Activated naive CD4-positive, alpha-beta T cell treated with anti-CD3 and anti-CD28 coated beads, Interleukin-2, amount 50 U/mL, for 72 hours (primary cell): ENCODE measurements around the gene VTI1A. TPM values are rescaled to one million over a fixed set of nuclear protein-coding genes. Genes with fewer than 3 reads are reported as not detected.

Experiments used
- ATAC-seq, 2 donors: fragments of 150-1000 bp; cut with Tn5 transposase; 2 replicates each; pipeline ENCODE4 v1.10.0; 2021; ENCODE audit warnings: mild to moderate bottlenecking in 2 of 2, moderate library complexity in 2 of 2
- DNase-seq, 2 donors: peaks; one replicate each; pipeline ENCODE4 v3.0.0; 2021 to 2022; ENCODE audit warnings: low spot score in 2 of 2
- H3K27ac Mint-ChIP-seq, 2 donors: one replicate each; pipeline ENCODE4 v1.8.0; 2022; ENCODE audit warnings: mild to moderate bottlenecking in 2 of 2, mixed read lengths in 2 of 2
- H3K36me3 Mint-ChIP-seq, 2 donors: one replicate each; pipeline ENCODE4 v1.8.0; 2022; ENCODE audit warnings: mixed read lengths in 2 of 2
- H3K9me3 Mint-ChIP-seq, 2 donors: one replicate each; pipeline ENCODE4 v1.8.0; 2022; ENCODE audit warnings: mixed read lengths in 2 of 2
- total RNA-seq, 2 donors: library from RNA; stranded (reverse); gene quantifications; one replicate each; pipeline ENCODE4 v1.2.3, GENCODE V29; 2022

VTI1A gene
- total RNA-seq, 2 donors from 2014 or later, result 39.7 to 40.8 TPM

DNA sequence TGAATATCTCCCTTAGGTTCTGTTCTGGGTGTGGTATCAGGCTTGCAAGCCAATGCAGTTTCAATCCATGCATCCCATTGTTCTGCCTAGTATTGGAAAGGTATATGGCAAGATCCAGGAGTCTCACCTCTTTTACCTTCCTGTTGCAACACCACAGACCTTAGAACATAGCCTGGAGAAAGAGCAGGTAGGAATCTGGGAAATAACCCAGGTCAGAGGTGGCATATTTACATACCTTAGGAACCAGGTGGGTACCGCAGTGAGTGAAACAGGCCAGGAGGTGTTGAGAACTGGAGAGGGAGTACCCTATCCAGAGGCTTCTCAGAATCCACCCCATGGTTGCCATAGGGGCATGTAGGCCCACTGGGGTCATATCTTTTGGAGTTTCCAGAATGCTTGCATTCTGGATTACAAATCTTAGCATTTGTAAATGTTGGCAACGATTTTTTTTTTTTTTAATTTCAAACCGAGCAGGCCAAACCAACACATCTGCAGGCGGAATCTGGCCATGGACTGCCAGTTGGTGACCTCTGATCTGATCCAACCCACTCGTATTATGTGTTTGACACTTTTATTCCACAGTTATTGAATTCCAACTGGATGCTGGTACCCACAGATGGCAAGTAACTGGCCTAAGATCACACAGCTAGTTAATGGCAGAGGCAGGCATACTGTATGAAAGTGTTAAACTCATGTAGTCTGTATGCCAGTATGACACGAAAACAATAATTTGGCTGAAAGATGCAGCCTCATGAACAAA lies 322.8 kb downstream of the VTI1A start:
- Mint-ChIP-seq H3K27ac (no peak overlapping the region), H3K9me3 (peaks cover 0 to 3% of the 10 kb centered on the region in 2 donors)

DNA sequence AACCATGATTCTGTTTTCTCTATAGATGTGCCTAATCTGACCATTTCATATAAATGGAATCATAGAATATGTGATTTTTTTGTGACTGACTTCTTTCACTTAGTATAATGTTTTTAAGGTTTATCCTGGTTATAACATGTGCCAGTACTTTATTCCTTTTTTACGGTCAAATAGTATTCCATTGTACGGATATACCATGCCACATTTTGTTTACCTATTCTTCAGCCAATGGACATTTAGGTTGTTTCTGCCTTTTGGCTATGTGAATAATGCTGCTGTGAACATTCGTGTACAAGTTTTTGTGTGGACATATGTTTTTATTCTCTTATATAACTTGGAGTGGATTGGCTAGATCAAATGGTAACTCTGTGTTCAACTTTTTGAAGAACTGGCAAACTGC lies 324.7 kb downstream of the VTI1A start:
- no peak overlapping the region for H3K27ac Mint-ChIP-seq
- ATAC-seq (no peak), DNase-seq (no peak)
- H3K36me3 Mint-ChIP-seq, result peaks cover 6 to 7% of the 10 kb centered on the region in 2 donors
- peaks cover 0 to 3% of the 10 kb centered on the region in 2 donors for H3K9me3 Mint-ChIP-seq

More for the DNA sequence above, 322.8 kb downstream of the VTI1A start:
- DNase-seq, result no peak
- peaks cover 6 to 7% of the 10 kb centered on the region in 2 donors for H3K36me3 Mint-ChIP-seq
- no peak for ATAC-seq

DNA sequence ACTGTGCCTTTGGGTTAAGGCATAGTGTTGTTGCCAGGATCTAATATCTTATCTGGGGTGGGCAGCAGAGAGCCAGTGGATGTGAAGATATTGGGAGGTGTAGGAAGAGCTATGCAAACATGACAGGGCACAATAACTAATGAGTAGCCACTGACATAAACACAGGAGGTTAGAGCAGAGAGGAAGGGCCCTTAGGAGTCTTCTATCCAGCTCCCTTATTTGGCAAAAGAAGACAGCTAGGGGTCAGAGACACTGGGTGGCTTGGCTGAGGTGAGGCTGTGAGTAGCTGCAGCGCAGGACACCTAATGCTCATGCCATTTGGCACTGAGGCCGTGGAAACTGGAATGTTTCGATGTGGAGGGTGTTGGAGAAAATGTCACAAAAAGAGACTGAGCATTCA lies 326.8 kb downstream of the VTI1A start:
- peaks cover 6 to 7% of the 10 kb centered on the region in 2 donors for H3K36me3 Mint-ChIP-seq
- H3K27ac Mint-ChIP-seq, result no peak overlapping the region
- no peak for ATAC-seq
- DNase-seq, result no peak
- peaks cover 0 to 3% of the 10 kb centered on the region in 2 donors for H3K9me3 Mint-ChIP-seq

DNA sequence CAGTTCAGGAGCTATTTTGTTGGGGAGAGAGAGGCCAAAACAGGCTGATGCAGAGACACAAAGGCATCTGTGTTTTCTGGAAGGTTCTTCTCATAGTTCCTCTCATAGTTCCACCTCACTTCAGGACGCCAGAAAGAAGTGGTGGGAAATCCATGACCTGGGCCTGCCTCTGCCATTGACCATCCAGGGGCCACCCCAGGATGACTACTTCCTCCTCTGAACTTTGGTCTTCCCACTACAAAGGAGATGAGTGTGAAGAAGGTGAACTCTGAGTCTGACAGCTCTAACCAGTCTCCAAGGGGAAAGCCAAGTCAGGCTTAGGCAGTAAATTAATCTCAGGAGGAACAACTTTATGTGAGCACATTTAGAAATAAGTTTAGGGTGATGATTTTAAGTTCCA lies 327.2 kb downstream of the VTI1A start:
- ATAC-seq, result peak in 1 of 2 donors; percentile 60
- Mint-ChIP-seq H3K27ac (no peak overlapping the region), H3K36me3 (peaks cover 6 to 7% of the 10 kb centered on the region in 2 donors), H3K9me3 (peaks cover 0 to 3% of the 10 kb centered on the region in 2 donors)
- DNase-seq, result no peak

DNA sequence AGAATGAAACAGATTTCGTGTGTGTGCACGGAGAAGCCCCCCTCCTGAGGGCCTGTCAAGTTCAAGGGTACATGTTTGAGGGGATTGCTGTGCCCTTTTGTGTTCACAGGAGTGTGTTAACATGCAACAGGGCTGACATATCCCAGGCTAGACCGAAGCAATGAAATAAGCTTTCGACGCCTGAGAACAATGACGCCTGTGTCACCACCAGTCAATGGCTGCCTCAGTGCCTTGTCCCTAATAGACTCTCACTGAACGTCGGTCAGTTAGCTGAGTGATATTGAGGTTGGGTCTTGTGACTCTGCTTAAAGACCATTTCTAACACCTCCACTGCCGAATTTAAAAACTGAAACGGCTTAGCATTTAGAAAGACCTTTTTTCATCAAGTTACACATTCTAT lies 327.8 kb downstream of the VTI1A start:
- no peak for DNase-seq
- H3K9me3 Mint-ChIP-seq, result peaks cover 0 to 3% of the 10 kb centered on the region in 2 donors
- H3K36me3 Mint-ChIP-seq, result peaks cover 6 to 7% of the 10 kb centered on the region in 2 donors
- H3K27ac Mint-ChIP-seq, result no peak overlapping the region
- no peak for ATAC-seq

DNA sequence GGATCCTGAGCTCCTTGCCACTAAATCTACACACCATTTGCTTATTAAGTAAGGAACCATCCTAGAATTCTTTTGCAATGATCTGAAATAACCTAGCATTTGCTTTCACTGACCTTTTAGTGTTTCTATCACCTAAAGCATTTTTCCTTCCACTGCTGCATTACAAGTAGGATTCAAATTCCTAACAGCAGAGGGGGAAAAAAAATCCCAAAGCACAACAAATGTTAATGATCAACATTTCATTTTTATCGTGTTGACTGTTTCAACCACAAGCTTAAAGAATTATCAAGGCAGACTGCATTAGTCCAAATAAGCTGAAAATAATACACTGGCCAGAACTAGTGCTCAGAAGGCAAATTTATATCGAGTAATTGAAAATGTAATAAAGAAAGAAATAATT lies 328.4 kb downstream of the VTI1A start:
- Mint-ChIP-seq H3K9me3 (peaks cover 0 to 3% of the 10 kb centered on the region in 2 donors), H3K36me3 (peaks cover 6 to 7% of the 10 kb centered on the region in 2 donors), H3K27ac (no peak overlapping the region)
- no peak for DNase-seq
- ATAC-seq, result no peak

DNA sequence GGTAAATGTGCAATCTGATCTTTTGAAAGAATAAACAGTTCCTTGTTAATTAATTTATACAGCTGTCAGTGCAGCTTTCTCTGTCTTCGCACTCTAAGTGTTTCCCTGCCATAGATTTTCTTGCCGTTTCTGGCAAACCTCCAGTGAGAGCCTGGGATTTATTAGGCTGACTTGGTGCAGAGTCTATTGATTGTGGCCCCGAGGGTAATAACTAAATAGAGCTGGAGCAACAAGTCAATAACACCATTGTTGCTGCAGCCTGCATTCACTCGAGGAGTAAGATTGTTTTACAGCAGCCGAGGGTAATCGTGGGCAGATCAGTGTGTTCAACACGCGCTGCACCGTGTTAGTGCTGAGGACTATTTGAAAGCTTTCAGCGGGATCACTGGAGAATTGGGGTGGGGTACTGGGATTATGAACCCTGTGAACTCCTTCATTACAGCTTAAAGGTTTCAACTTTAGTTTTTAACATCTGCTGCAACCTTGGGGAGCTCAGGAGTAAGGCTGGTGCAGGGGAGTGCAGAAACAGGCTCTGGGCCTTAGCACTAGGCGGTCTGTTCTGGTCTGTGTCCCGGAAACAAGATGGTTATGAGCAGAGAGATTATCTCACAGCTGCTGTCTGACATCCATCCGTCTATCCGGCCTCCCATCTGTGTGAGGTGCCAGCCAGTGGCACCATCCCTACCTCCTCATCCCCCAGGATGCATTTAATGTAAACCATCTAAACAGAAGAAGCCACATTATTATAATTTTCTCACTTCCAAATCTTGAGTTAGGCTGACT lies 329.1 kb downstream of the VTI1A start:
- DNase-seq (no peak), ATAC-seq (no peak)
- Mint-ChIP-seq H3K27ac (no peak overlapping the region), H3K36me3 (peaks cover under 1 to 3% of the 10 kb centered on the region in 2 donors), H3K9me3 (no peaks in the 10 kb centered on the region)

DNA sequence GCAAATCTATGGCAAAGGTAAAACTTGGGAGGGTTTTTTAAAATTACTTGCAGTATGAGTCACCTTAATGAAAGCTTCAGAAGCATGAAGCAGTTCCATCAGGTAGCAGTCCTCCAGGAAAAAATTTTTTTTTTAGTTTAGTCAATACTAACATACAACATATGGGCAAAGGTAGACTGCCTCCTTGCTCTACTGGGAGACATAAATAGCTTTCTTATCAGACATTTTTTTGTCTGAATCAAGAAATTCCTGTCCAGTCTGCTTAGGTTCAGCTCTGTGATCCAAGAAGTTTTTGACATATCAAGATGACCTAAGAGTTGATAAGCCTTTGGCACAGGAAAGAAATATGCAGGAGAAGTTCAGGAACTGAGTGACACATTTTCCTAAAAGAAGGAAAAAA lies 331.6 kb downstream of the VTI1A start:
- no peak for DNase-seq
- ATAC-seq, result no peak
- peaks cover 0 to 10% of the 10 kb centered on the region in 2 donors for H3K36me3 Mint-ChIP-seq
- H3K27ac Mint-ChIP-seq, result no peak overlapping the region
- H3K9me3 Mint-ChIP-seq, result no peaks in the 10 kb centered on the region

DNA sequence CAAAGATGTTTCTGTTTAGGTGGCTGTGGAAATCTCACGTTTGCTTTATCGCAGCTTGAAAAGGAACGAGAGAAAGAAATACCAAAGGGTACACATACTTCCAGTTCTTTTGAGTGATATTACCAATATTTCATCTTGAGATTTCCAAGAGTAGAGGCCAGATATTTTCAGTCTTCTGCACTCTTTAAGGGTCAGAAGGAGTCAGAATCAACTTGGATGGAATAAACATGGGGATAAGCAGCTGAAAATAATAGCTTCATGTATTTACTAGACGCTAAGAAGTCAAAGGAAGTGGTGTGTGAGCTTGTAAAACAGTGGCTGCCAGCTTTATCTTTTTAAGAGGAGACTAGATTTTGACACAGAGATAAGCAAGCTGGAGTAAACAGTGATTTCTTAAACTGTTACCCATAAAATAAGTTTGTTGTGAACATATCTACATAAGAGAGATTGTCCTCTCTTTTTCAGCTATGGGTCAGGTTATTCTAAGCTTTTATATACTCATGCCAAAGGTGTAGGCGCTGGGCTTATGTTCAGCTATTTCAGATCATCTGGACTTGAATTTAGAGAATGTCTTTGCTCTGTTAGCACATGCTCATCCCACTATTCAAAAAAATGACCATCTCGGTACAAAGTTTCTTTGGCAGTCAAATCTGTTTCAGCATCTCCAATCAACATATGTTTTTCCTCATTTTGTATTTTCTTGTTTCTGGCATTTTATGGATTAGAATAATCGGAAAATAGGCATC lies 332.2 kb downstream of the VTI1A start:
- H3K36me3 Mint-ChIP-seq, result peaks cover 0 to 10% of the 10 kb centered on the region in 2 donors
- no peaks in the 10 kb centered on the region for H3K9me3 Mint-ChIP-seq
- ATAC-seq (no peak), DNase-seq (no peak)
- no peak overlapping the region for H3K27ac Mint-ChIP-seq

DNA sequence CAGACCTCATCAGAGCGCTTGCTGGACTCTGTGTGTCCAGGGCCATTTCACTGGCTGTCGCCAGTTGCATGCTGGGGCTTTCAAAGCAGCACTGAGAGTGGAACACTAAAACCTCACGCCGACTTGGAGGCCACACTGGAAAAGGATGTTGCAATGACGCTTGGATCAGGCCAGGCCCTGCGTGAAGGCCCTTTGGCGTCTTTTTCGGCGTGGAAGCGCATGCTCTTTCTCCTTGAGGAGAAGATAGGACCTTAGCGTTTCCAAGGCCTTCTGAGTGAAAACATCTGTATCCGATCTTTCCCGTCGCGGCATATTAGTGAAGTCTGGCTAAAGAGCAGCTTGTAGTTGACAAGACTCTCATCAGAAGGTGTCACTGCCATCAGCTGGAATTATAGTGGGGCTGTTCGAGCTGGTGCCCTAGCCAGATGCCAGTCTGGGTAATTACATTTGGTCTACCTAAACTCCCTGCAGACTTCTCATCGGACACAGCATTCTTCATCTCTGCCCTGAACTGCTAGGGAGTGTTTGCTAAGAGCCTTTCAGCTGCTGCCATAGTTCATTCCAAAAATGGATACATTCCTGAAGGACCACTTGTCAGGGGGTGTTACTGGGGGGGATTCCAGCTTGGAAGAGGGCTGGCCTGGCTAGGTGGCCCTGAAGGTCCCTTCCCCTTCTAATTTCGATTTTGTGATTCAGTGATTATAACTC lies 335.3 kb downstream of the VTI1A start:
- no peak for DNase-seq
- Mint-ChIP-seq H3K27ac (no peak overlapping the region), H3K9me3 (peaks cover 0 to 3% of the 10 kb centered on the region in 2 donors), H3K36me3 (peaks cover 0 to 19% of the 10 kb centered on the region in 2 donors)
- no peak for ATAC-seq

DNA sequence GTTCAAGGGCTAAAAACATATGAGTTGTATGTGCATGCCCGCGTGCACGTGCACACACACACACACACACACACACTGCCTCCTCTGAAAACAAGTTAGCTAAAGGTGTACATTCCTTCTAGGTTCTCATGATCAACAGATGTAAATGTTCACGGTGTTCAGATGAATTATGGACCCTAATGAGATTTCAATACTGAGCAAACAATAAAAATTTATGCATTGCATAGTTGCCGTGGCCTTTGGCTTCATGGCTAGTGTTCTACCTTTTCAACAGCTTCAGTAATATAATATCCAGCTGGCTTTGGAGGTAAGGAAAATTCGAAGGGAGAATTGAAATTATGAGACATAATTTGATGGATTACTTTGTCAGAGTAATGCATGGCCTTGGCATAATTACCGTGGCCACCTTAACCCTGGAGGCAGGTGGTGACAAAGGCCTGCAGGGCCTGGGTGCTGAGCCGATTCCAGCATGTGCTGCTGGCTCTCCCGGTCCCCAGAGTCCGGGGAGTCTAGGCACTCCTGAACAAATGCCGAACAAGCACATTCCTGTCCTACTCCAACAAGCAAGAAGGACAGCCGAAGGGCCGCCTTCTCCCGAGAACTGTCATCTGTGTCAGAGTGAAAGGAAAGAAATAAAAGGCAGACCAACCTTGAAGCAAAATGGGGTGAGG lies 336.5 kb downstream of the VTI1A start:
- Mint-ChIP-seq H3K27ac (no peak overlapping the region), H3K36me3 (peaks cover 5 to 21% of the 10 kb centered on the region in 2 donors), H3K9me3 (peaks cover 4 to 5% of the 10 kb centered on the region in 2 donors)

DNA sequence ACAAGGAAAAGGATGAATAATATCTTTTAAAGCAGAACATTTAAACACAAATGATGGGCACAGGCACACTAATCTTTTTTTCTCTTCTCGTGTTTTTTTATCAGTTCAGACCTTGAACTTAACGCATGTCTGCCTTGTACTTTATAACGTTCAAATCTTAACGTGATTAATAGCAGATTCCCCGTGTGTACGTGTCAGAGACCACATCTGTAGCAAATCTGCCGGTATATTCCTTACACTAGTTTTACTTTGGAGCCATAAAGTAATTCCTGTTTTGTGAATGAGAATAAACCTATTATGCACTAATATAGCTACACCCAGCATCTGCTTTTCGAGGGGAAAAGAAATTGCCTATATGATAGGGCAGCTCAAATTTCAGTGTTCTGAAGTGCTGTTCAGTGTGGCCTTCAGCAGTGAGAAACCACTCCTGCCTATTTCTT lies 337.0 kb downstream of the VTI1A start:
- no peak for DNase-seq
- no peak overlapping the region for H3K27ac Mint-ChIP-seq
- H3K36me3 Mint-ChIP-seq, result peaks cover 9 to 21% of the 10 kb centered on the region in 2 donors
- ATAC-seq, result no peak
- peaks cover 4 to 6% of the 10 kb centered on the region in 2 donors for H3K9me3 Mint-ChIP-seq

More for the DNA sequence above, 336.5 kb downstream of the VTI1A start:
- ATAC-seq (no peak), DNase-seq (no peak)

DNA sequence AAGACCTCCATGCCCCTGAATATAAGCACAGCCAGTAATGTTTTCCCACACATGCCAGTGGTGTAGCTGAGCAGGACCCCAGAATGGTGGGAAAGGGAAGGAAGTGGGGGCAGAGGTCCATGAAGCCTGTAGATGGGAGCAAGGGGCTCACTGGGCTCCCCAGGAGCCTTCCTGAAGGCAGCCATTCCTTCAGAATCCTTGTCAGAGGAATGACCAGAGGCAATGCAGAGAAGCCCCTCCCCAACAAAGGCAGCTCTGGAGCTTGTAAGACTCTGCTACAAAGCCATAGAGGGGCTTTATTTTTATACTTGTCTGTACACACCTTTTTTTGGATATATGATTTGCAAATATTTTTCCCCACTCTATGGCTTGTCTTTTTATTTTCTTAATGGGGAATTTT lies 338.1 kb downstream of the VTI1A start:
- Mint-ChIP-seq H3K27ac (no peak overlapping the region), H3K9me3 (peaks cover 8 to 11% of the 10 kb centered on the region in 2 donors), H3K36me3 (peaks cover 19 to 27% of the 10 kb centered on the region in 2 donors)
- DNase-seq (no peak), ATAC-seq (no peak)

DNA sequence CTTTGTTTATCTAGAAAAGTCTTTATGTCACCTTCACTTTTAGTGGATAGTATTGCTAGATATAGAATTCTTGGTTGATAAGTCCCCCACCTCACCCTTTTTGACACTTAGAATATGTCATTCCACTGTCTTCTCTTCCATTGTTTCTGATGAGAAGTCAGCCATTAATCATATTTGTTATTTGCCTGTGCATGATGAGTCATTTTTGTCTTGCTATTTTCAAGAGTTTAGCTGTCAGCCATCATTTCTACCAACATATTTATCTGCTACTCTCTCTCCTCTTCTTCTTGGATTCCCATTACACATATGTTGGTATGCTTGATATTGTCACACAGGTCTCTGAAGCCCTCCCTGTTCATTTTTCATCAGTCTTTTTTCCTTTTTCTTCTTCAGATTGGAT lies 342.2 kb downstream of the VTI1A start:
- no peak for DNase-seq
- H3K27ac Mint-ChIP-seq, result no peak overlapping the region
- no peak for ATAC-seq
- peaks cover 8 to 11% of the 10 kb centered on the region in 2 donors for H3K9me3 Mint-ChIP-seq
- peaks cover 17 to 21% of the 10 kb centered on the region in 2 donors for H3K36me3 Mint-ChIP-seq

DNA sequence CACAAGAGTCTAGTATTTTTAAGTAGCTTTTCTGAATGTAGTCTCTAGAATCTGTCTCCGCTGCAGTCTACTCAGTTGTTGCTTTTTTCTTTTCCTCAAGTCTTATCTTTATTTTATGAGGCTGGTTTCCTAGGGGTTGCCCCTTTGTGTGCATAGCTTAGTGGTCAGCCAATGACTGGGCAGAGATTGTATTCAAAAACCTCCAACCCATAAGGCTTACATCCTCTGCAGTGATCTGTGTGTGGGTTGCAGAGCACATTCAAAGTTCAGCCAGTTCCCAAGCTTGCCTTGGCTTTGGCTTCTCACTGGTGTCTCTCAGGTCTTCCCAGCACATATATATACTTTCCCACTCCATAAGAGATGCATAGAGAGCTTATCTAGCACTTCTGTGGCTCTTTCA lies 343.0 kb downstream of the VTI1A start:
- Mint-ChIP-seq H3K36me3 (peaks cover 17 to 21% of the 10 kb centered on the region in 2 donors), H3K27ac (no peak overlapping the region), H3K9me3 (peaks cover 8 to 11% of the 10 kb centered on the region in 2 donors)
- no peak for DNase-seq
- peak in 1 of 2 donors; percentile 34 for ATAC-seq

DNA sequence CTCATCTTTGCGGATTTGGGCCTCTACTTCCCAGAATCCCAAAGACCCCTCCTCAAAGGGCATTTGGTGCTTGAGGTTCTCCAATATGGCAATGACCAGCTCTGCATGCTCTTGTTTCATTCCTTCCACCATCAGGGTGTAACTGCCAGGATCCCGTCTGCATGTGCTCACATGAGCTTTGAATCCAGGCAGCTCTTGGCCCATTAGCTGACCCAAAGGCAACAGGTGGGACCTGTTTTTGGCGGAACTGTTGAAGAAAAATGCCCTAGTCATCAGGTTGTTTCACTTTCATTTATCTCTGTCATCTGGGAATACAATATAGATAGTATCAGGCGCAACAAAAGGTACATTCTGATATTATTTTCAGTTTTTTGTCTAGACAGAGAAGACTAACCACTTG lies 343.9 kb downstream of the VTI1A start:
- H3K36me3 Mint-ChIP-seq, result peaks cover 17 to 21% of the 10 kb centered on the region in 2 donors
- DNase-seq (no peak), ATAC-seq (no peak)
- H3K27ac Mint-ChIP-seq, result no peak overlapping the region
- peaks cover 8 to 11% of the 10 kb centered on the region in 2 donors for H3K9me3 Mint-ChIP-seq
